ENCODE measurements around the gene EXOC6B. TPM values are rescaled to one million over a fixed set of nuclear protein-coding genes. Genes with fewer than 3 reads are reported as not detected.

The EXOC6B gene
- total RNA-seq, 1 donor from 2014 or later: 173 TPM

- no peak for DNase-seq (ENCODE audit: low spot score)
- intact Hi-C loops (cut with DNase I): no loop called here
Observed at GRCh38 chr2:72833084-72833714, 7.4 kb upstream of the EXOC6B start.

GRCh38 chr2:72830273-72830672, 4.4 kb upstream of the EXOC6B start:
- no peak for DNase-seq (ENCODE audit: low spot score)
- intact Hi-C loops (cut with DNase I): no loop called here

- no peak for DNase-seq (ENCODE audit: low spot score)
- intact Hi-C loops (cut with DNase I): loop anchor here (5.0 to 10.0 kb wide), 2 partner anchors 37 to 54 kb away; no protein-coding TSS in a partner anchor
Observed at GRCh38 chr2:72828840-72829507, 3.1 kb upstream of the EXOC6B start.

- intact Hi-C loops (cut with DNase I): loop anchor here (5.0 to 10.0 kb wide), 2 partner anchors 36 to 53 kb away; no protein-coding TSS in a partner anchor
- no peak for DNase-seq (ENCODE audit: low spot score)
Observed at GRCh38 chr2:72827966-72828646, 2.3 kb upstream of the EXOC6B start.

- intact Hi-C loops (cut with DNase I): loop anchor here (5.0 to 10.0 kb wide), 2 partner anchors 35 to 53 kb away; no protein-coding TSS in a partner anchor
Observed at GRCh38 chr2:72827487-72827886, 1.7 kb upstream of the EXOC6B start.

GRCh38 chr2:72826156-72826477, 284 bp upstream of the EXOC6B start:
- no peak for DNase-seq (ENCODE audit: low spot score)
- intact Hi-C loops (cut with DNase I): loop anchor here (5.0 to 10.0 kb wide), 2 partner anchors 34 to 51 kb away; no protein-coding TSS in a partner anchor

More at GRCh38 chr2:72827487-72827886, 1.7 kb upstream of the EXOC6B start:
- no peak for DNase-seq (ENCODE audit: low spot score)

GRCh38 chr2:72824224-72824842, 1.5 kb downstream of the EXOC6B start:
- intact Hi-C loops (cut with DNase I): loop anchor here (10.0 kb wide), 1 partner anchor 50 kb away; no protein-coding TSS in a partner anchor
- DNase-seq (ENCODE audit: low spot score): no peak

GRCh38 chr2:72822794-72823193, 3.0 kb downstream of the EXOC6B start:
- DNase-seq (ENCODE audit: low spot score): no peak
- intact Hi-C loops (cut with DNase I): loop anchor here (10.0 kb wide), 1 partner anchor 48 kb away; no protein-coding TSS in a partner anchor

- no peak for DNase-seq (ENCODE audit: low spot score)
- intact Hi-C loops (cut with DNase I): loop anchor here (10.0 kb wide), 1 partner anchor 47 kb away; no protein-coding TSS in a partner anchor
Observed at GRCh38 chr2:72821983-72822382, 3.9 kb downstream of the EXOC6B start.

- no peak for DNase-seq (ENCODE audit: low spot score)
- intact Hi-C loops (cut with DNase I): loop anchor here (10.0 kb wide), 1 partner anchor 46 kb away; no protein-coding TSS in a partner anchor
Observed at GRCh38 chr2:72821118-72821517, 4.7 kb downstream of the EXOC6B start.

- no peak for DNase-seq (ENCODE audit: low spot score)
- intact Hi-C loops (cut with DNase I): no loop called here
Observed at GRCh38 chr2:72819501-72819900, 6.3 kb downstream of the EXOC6B start.

GRCh38 chr2:72815655-72816278, 10.1 kb downstream of the EXOC6B start:
- intact Hi-C loops (cut with DNase I): no loop called here
- DNase-seq (ENCODE audit: low spot score): no peak

- no peak for DNase-seq (ENCODE audit: low spot score)
- intact Hi-C loops (cut with DNase I): no loop called here
Observed at GRCh38 chr2:72813841-72814240, 12.0 kb downstream of the EXOC6B start.

- DNase-seq (ENCODE audit: low spot score): no peak
- intact Hi-C loops (cut with DNase I): no loop called here
Observed at GRCh38 chr2:72810165-72810564, 15.7 kb downstream of the EXOC6B start.

- DNase-seq (ENCODE audit: low spot score): no peak
- intact Hi-C loops (cut with DNase I): no loop called here
Observed at GRCh38 chr2:72809095-72809494, 16.7 kb downstream of the EXOC6B start.

GRCh38 chr2:72806280-72806945, 19.4 kb downstream of the EXOC6B start:
- intact Hi-C loops (cut with DNase I): no loop called here
- DNase-seq (ENCODE audit: low spot score): no peak

- intact Hi-C loops (cut with DNase I): no loop called here
Observed at GRCh38 chr2:72803626-72804320, 22.1 kb downstream of the EXOC6B start.

GRCh38 chr2:72803151-72803550, 22.7 kb downstream of the EXOC6B start:
- intact Hi-C loops (cut with DNase I): no loop called here

More at GRCh38 chr2:72803626-72804320, 22.1 kb downstream of the EXOC6B start:
- DNase-seq (ENCODE audit: low spot score): no peak

More at GRCh38 chr2:72803151-72803550, 22.7 kb downstream of the EXOC6B start:
- no peak for DNase-seq (ENCODE audit: low spot score)
